ENCODE measurements around the gene ARFGAP3.
A peak's percentile ranks its signal among the peaks of the same experiment; 100 is the strongest.

ARFGAP3 gene

DNA sequence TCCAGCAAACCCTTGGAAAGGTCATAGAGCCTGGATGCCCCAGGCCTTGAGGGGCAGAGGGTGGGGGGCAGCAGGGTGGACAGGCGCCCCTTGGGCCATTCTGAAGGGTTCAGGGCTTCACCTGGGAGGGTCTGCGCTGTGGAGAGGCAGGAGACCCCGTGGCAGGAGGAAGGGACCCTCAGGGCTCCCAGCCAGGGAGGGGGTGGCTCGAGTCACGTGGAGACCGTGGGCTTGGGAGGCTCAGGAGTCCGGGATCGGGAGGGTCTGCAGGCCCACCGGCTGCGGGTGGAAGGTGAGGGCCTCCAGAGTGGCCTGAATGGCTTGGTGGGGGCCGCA lies 87.9 kb downstream of the ARFGAP3 start:
- Histone ChIP-seq H3K9me2 (replicated peaks; ENCODE audit: control insufficient read depth, low read length) (no peaks in the 10 kb centered on the region), H3K4me3 (ENCODE audit: low read length) (peak overlapping the region; percentile 65; the same call in 1 of the 2 replicates), H3K36me3 (ENCODE audit: control insufficient read depth, low read length) (no peaks in the 10 kb centered on the region), H3K27ac (ENCODE audit: low read depth, low read length) (peak overlapping the region; percentile 56), H3K79me2 (ENCODE audit: control insufficient read depth, low read length) (no peaks in the 10 kb centered on the region), H3K27me3 (ENCODE audit: control insufficient read depth, low read length) (no peaks in the 10 kb centered on the region), H3K4me2 (ENCODE audit: low read length) (peak overlapping the region; percentile 78), H3K4me1 (ENCODE audit: control insufficient read depth, low read length) (peaks cover 71% of the 10 kb centered on the region), H3K9me3 (ENCODE audit: control insufficient read depth, insufficient read depth, low read length) (no peaks in the 10 kb centered on the region), H4K20me1 (ENCODE audit: control insufficient read depth, insufficient read depth, low read depth, low read length) (no peaks in the 10 kb centered on the region), H3F3A (ENCODE audit: control insufficient read depth, insufficient read depth) (peaks cover 12% of the 10 kb centered on the region)
- TF ChIP-seq EZH2phosphoT487 (IDR thresholded peaks at IDR 0.05; ENCODE audit: borderline replicate concordance, low read length), result no peak
- TF ChIP-seq, protein P1, sequence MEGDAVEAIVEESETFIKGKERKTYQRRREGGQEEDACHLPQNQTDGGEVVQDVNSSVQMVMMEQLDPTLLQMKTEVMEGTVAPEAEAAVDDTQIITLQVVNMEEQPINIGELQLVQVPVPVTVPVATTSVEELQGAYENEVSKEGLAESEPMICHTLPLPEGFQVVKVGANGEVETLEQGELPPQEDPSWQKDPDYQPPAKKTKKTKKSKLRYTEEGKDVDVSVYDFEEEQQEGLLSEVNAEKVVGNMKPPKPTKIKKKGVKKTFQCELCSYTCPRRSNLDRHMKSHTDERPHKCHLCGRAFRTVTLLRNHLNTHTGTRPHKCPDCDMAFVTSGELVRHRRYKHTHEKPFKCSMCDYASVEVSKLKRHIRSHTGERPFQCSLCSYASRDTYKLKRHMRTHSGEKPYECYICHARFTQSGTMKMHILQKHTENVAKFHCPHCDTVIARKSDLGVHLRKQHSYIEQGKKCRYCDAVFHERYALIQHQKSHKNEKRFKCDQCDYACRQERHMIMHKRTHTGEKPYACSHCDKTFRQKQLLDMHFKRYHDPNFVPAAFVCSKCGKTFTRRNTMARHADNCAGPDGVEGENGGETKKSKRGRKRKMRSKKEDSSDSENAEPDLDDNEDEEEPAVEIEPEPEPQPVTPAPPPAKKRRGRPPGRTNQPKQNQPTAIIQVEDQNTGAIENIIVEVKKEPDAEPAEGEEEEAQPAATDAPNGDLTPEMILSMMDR (IDR thresholded peaks at IDR 0.05; ENCODE audit: low read depth, low read length, poor library complexity, severe bottlenecking), result no peak

DNA sequence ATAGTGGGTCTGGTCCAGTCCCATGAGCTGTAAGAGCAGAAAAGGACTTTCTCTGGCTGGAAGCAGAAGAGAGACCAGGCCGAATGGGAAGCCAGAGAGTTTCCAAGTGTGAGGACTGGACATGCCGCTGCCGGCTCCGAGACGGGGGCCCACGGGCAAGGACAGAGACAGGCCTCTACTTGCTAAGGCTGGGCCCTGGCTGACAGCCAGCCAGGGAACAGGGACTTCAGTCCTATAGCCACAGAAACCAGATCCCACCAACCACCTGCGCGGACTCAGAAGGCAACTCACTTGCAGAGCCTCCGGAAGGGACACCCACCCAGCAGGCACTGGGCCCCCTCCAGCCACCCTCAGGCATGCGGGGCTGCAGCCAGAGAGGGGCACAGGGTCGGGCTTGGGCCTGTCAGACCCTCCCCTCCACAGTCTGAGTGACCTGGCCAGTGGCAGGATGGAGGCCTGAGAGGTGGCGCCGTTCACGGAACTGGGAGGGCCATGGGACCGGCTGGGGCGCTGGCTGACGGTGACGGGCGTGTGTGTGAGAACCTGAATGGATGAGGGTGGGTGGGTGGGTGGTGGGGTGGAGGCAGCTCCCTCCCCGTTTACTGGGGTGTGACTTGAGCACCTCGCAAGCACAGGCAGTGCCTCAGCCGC lies 88.6 kb downstream of the ARFGAP3 start:
- no peak overlapping the region for H3K4me3 ChIP-seq (ENCODE audit: low read length)
- no peaks in the 10 kb centered on the region for H3K9me3 ChIP-seq (ENCODE audit: control insufficient read depth, insufficient read depth, low read length)
- H3K4me1 ChIP-seq (ENCODE audit: control insufficient read depth, low read length), result peaks cover 70% of the 10 kb centered on the region
- no peaks in the 10 kb centered on the region for H3K9me2 ChIP-seq (replicated peaks; ENCODE audit: control insufficient read depth, low read length)
- H3K36me3 ChIP-seq (ENCODE audit: control insufficient read depth, low read length), result no peaks in the 10 kb centered on the region
- H3K4me2 ChIP-seq (ENCODE audit: low read length), result no peak overlapping the region
- H4K20me1 ChIP-seq (ENCODE audit: control insufficient read depth, insufficient read depth, low read depth, low read length), result no peaks in the 10 kb centered on the region
- H3F3A ChIP-seq (ENCODE audit: control insufficient read depth, insufficient read depth), result peaks cover 9% of the 10 kb centered on the region
- TF ChIP-seq, protein P1 (IDR thresholded peaks at IDR 0.05; ENCODE audit: low read depth, low read length, poor library complexity, severe bottlenecking), result no peak
- TF ChIP-seq EZH2phosphoT487 (IDR thresholded peaks at IDR 0.05; ENCODE audit: borderline replicate concordance, low read length), result no peak
- no peaks in the 10 kb centered on the region for H3K79me2 ChIP-seq (ENCODE audit: control insufficient read depth, low read length)
- no peak overlapping the region for H3K27ac ChIP-seq (ENCODE audit: low read depth, low read length)
- H3K27me3 ChIP-seq (ENCODE audit: control insufficient read depth, low read length), result no peaks in the 10 kb centered on the region

DNA sequence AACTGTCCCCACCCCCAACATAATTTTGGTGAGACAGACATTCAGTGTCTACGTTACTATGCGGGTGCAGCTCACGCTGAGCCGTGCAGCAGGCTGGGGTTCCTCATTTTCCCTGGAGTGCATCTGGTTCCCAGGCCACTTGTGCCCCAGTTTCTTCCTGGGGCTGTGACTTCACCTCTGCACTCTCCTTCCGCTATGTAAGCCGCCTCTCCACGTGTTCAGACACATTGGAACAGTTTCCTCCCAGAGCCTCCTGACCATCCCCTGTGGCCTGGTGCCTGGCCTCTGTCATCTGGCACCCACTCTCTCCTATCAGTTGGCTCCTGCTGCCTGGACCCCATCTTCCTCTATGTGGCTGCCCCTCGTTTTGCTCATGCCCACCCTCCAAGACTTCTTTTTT lies 90.2 kb downstream of the ARFGAP3 start:
- peaks cover 57% of the 10 kb centered on the region for H3K4me1 ChIP-seq (ENCODE audit: control insufficient read depth, low read length)
- H3K79me2 ChIP-seq (ENCODE audit: control insufficient read depth, low read length), result no peaks in the 10 kb centered on the region
- H3K27ac ChIP-seq (ENCODE audit: low read depth, low read length), result no peak overlapping the region
- no peaks in the 10 kb centered on the region for H3K9me3 ChIP-seq (ENCODE audit: control insufficient read depth, insufficient read depth, low read length)
- no peaks in the 10 kb centered on the region for H3K36me3 ChIP-seq (ENCODE audit: control insufficient read depth, low read length)
- H3K4me3 ChIP-seq (ENCODE audit: low read length), result no peak overlapping the region
- no peaks in the 10 kb centered on the region for H3K27me3 ChIP-seq (ENCODE audit: control insufficient read depth, low read length)
- TF ChIP-seq, protein P1 (IDR thresholded peaks at IDR 0.05; ENCODE audit: low read depth, low read length, poor library complexity, severe bottlenecking), result no peak
- no peak for TF ChIP-seq EZH2phosphoT487 (IDR thresholded peaks at IDR 0.05; ENCODE audit: borderline replicate concordance, low read length)
- no peaks in the 10 kb centered on the region for H4K20me1 ChIP-seq (ENCODE audit: control insufficient read depth, insufficient read depth, low read depth, low read length)
- H3F3A ChIP-seq (ENCODE audit: control insufficient read depth, insufficient read depth), result peaks cover 3% of the 10 kb centered on the region; the same call in 1 of the 2 replicates
- H3K9me2 ChIP-seq (replicated peaks; ENCODE audit: control insufficient read depth, low read length), result no peaks in the 10 kb centered on the region
- H3K4me2 ChIP-seq (ENCODE audit: low read length), result no peak overlapping the region
